HG02642 (cell line): ENCODE data around the gene MEAK7.

Experiments
- ATAC-seq: cut with Tn5 transposase; IDR thresholded peaks from one replicate; pipeline ENCODE4 v1.9.1; 2021; ENCODE audit warnings: mild to moderate bottlenecking; ENCODE audit not compliant: unreplicated experiment, poor library complexity

MEAK7 gene

GRCh38 chr16:84504420-84505248 lies at the start of gene MEAK7:
Gene MEAK7, minus strand, starts transcription at chr16:84504659. Its CDS starts 6,573 bp downstream, at chr16:84498086.
- ATAC-seq, result peak; percentile 98

GRCh38 chr16:84553873-84554399 lies 49.5 kb upstream of the MEAK7 start:
- ATAC-seq, result no peak

GRCh38 chr16:84552135-84552534 lies 47.7 kb upstream of the MEAK7 start:
- ATAC-seq, result no peak

GRCh38 chr16:84550096-84550495 lies 45.6 kb upstream of the MEAK7 start:
- ATAC-seq, result no peak

GRCh38 chr16:84548971-84549844 lies 44.7 kb upstream of the MEAK7 start:
- no peak for ATAC-seq

- ATAC-seq, result no peak
Observed at GRCh38 chr16:84548508-84548907, 44.0 kb upstream of the MEAK7 start.

- ATAC-seq, result no peak
Observed at GRCh38 chr16:84547546-84548061, 43.1 kb upstream of the MEAK7 start.

- no peak for ATAC-seq
Observed at GRCh38 chr16:84546669-84547545, 42.4 kb upstream of the MEAK7 start.

GRCh38 chr16:84545114-84545737 lies 40.8 kb upstream of the MEAK7 start:
- no peak for ATAC-seq

GRCh38 chr16:84544031-84544773 lies 39.7 kb upstream of the MEAK7 start:
- no peak for ATAC-seq

- ATAC-seq, result no peak
Observed at GRCh38 chr16:84543253-84543652, 38.8 kb upstream of the MEAK7 start.

GRCh38 chr16:84541999-84542817 lies 37.7 kb upstream of the MEAK7 start:
- ATAC-seq, result no peak

GRCh38 chr16:84540194-84540593 lies 35.7 kb upstream of the MEAK7 start:
- ATAC-seq, result no peak

GRCh38 chr16:84538222-84538840 lies 33.9 kb upstream of the MEAK7 start:
- ATAC-seq, result no peak

- ATAC-seq, result no peak
Observed at GRCh38 chr16:84537491-84538151, 33.2 kb upstream of the MEAK7 start.

- no peak for ATAC-seq
Observed at GRCh38 chr16:84535851-84536250, 31.4 kb upstream of the MEAK7 start.

- no peak for ATAC-seq
Observed at GRCh38 chr16:84535408-84535807, 30.9 kb upstream of the MEAK7 start.
